Kidney (tissue), 14 donors: ENCODE data around the gene ACOXL. TPM values are rescaled to one million over a fixed set of nuclear protein-coding genes. Genes with fewer than 3 reads are reported as not detected.

Experiments
- DNase-seq, 5 donors: peaks; one replicate each; pipeline ENCODE4 v3.0.0-alpha.2; 2013 to 2020
- FAIRE-seq: peaks from 2 replicates; lab custom pipeline; 2012; peaks lifted over from hg19 to GRCh38; lab: Jason Lieb, UNC
- H3K27ac ChIP-seq, 2 donors: one replicate each; pipeline ENCODE4 v1.7.0; 2013; ENCODE audit warnings: low read depth in 2 of 2, low read length in 2 of 2, inconsistent platforms in 1 of 2
- H3K27me3 ChIP-seq: one replicate; pipeline ENCODE4 v1.7.1; 2013; ENCODE audit warnings: low read length, inconsistent platforms; ENCODE audit not compliant: control insufficient read depth, insufficient read depth
- H3K36me3 ChIP-seq, 3 donors: one replicate each; pipeline versions ENCODE4 v1.7.0 to v1.7.1; 2013; ENCODE audit warnings: low read length in 3 of 3, control low read depth in 1 of 3, inconsistent platforms in 1 of 3; ENCODE audit not compliant: insufficient read depth in 3 of 3, control insufficient read depth in 2 of 3
- H3K4me1 ChIP-seq, 3 donors: one replicate each; pipeline versions ENCODE4 v1.7.0 to v1.7.1; 2013; ENCODE audit warnings: low read length in 3 of 3, inconsistent platforms in 1 of 3, low read depth in 1 of 3; ENCODE audit not compliant: control insufficient read depth in 2 of 3, insufficient read depth in 2 of 3
- H3K4me3 ChIP-seq, 3 donors: one replicate each; pipeline versions ENCODE4 v1.7.0 to v1.8.1; 2013; ENCODE audit warnings: low read length in 3 of 3, control low read depth in 1 of 3, inconsistent platforms in 1 of 3
- H3K9ac ChIP-seq, 3 donors: one replicate each; pipeline versions ENCODE4 v1.7.0 to v1.7.1; 2013; ENCODE audit warnings: low read length in 3 of 3, control low read depth in 1 of 3, inconsistent platforms in 1 of 3
- H3K9me3 ChIP-seq, 3 donors: one replicate each; pipeline versions ENCODE4 v1.7.0 to v1.7.1; 2013; ENCODE audit warnings: low read length in 3 of 3, control low read depth in 1 of 3, inconsistent platforms in 1 of 3; ENCODE audit not compliant: control insufficient read depth in 2 of 3, insufficient read depth in 1 of 3
- CTCF ChIP-seq: IDR thresholded peaks from 3 replicates; pipeline ENCODE4 v1.5.1; 2012; ENCODE audit warnings: mild to moderate bottlenecking, moderate library complexity, borderline replicate concordance; ENCODE audit not compliant: insufficient read depth; ENCODE audit errors: extremely low read depth
- intact Hi-C: fragments of 100-400 bp; cut with DNase I; formaldehyde crosslinking; loops from one replicate; pipeline ENCODE4 v1.11.1; 2022
- polyA plus RNA-seq: library from polyadenylated mRNA; stranded (reverse); fragments of 350-450 nt; fragmentation: Illumina TruSeq; extraction: RNeasy Lipid Tissue Mini Kit (QIAGEN cat#74804); gene quantifications from one replicate; pipeline ENCODE4 v1.2.3, GENCODE V29; 2014; ENCODE audit warnings: low read depth, low replicate concordance; ENCODE audit not compliant: insufficient read depth
- total RNA-seq: library from RNA; stranded (reverse); fragmentation: NEBNext Ultra II Directional; extraction: Animal tissue kit (Norgen Biotek cat#: 25700); gene quantifications from one replicate; pipeline ENCODE4 v1.2.1, GENCODE V29; 2021
- donor health status: control.
- donor health status: control.
- donor health status: control.
- donor health status: control.
- donor health status: control.
- donor health status: DM: yes; HTN: yes; CAD: no.
- donor health status: Normal renal cell carcinoma (clear cell type).

ACOXL gene
- total and polyA plus RNA-seq, 2 donors from 2014 or later: 2.0 TPM; not detected in 1

- Histone ChIP-seq H3K36me3 (no peaks in the 10 kb centered on the region), H3K4me1 (peaks cover 0 to 6% (median 0%) of the 10 kb centered on the region in 3 donors), H3K27ac (no peak overlapping the region), H3K9ac (no peak overlapping the region), H3K27me3 (no peaks in the 10 kb centered on the region), H3K9me3 (no peaks in the 10 kb centered on the region), H3K4me3 (no peak overlapping the region)
- intact Hi-C loops: no loop called here
- no peak for TF ChIP-seq CTCF
- FAIRE-seq: no peak
- DNase-seq: no peak
Measured at GRCh38 chr2:110718990-110719389, 13.4 kb upstream of the ACOXL start.

GRCh38 chr2:110720547-110720946, 11.8 kb upstream of the ACOXL start:
- DNase-seq: no peak

GRCh38 chr2:110724820-110725219, 7.6 kb upstream of the ACOXL start:
- no peak overlapping the region for H3K4me3 ChIP-seq
- DNase-seq (no peak), FAIRE-seq (no peak)
- H3K27me3 ChIP-seq: no peaks in the 10 kb centered on the region
- TF ChIP-seq CTCF: no peak
- H3K36me3 ChIP-seq: no peaks in the 10 kb centered on the region
- no peak overlapping the region for H3K27ac ChIP-seq
- intact Hi-C loops: no loop called here
- H3K9me3 ChIP-seq: no peaks in the 10 kb centered on the region
- no peak overlapping the region for H3K9ac ChIP-seq
- no peaks in the 10 kb centered on the region for H3K4me1 ChIP-seq

More at GRCh38 chr2:110720547-110720946, 11.8 kb upstream of the ACOXL start:
- TF ChIP-seq CTCF: no peak
- no peaks in the 10 kb centered on the region for H3K36me3 ChIP-seq
- no peak overlapping the region for H3K27ac ChIP-seq
- no peaks in the 10 kb centered on the region for H3K9me3 ChIP-seq
- H3K9ac ChIP-seq: no peak overlapping the region
- no peak for FAIRE-seq
- no peak overlapping the region for H3K4me3 ChIP-seq
- H3K4me1 ChIP-seq: peaks cover 0 to 2% (median 0%) of the 10 kb centered on the region in 3 donors
- intact Hi-C loops: no loop called here
- H3K27me3 ChIP-seq: no peaks in the 10 kb centered on the region

- intact Hi-C loops: no loop called here
- H3K9me3 ChIP-seq: no peaks in the 10 kb centered on the region
- DNase-seq: no peak
- FAIRE-seq: no peak
- TF ChIP-seq CTCF: no peak
- no peaks in the 10 kb centered on the region for H3K27me3 ChIP-seq
- H3K36me3 ChIP-seq: no peaks in the 10 kb centered on the region
- no peak overlapping the region for H3K27ac ChIP-seq
- no peak overlapping the region for H3K9ac ChIP-seq
- no peaks in the 10 kb centered on the region for H3K4me1 ChIP-seq
- no peak overlapping the region for H3K4me3 ChIP-seq
Measured at GRCh38 chr2:110725370-110725769, 7.0 kb upstream of the ACOXL start.
